ENCODE data around the gene BRINP1.

Gene BRINP1, protein sequence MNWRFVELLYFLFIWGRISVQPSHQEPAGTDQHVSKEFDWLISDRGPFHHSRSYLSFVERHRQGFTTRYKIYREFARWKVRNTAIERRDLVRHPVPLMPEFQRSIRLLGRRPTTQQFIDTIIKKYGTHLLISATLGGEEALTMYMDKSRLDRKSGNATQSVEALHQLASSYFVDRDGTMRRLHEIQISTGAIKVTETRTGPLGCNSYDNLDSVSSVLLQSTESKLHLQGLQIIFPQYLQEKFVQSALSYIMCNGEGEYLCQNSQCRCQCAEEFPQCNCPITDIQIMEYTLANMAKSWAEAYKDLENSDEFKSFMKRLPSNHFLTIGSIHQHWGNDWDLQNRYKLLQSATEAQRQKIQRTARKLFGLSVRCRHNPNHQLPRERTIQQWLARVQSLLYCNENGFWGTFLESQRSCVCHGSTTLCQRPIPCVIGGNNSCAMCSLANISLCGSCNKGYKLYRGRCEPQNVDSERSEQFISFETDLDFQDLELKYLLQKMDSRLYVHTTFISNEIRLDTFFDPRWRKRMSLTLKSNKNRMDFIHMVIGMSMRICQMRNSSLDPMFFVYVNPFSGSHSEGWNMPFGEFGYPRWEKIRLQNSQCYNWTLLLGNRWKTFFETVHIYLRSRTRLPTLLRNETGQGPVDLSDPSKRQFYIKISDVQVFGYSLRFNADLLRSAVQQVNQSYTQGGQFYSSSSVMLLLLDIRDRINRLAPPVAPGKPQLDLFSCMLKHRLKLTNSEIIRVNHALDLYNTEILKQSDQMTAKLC

DNA sequence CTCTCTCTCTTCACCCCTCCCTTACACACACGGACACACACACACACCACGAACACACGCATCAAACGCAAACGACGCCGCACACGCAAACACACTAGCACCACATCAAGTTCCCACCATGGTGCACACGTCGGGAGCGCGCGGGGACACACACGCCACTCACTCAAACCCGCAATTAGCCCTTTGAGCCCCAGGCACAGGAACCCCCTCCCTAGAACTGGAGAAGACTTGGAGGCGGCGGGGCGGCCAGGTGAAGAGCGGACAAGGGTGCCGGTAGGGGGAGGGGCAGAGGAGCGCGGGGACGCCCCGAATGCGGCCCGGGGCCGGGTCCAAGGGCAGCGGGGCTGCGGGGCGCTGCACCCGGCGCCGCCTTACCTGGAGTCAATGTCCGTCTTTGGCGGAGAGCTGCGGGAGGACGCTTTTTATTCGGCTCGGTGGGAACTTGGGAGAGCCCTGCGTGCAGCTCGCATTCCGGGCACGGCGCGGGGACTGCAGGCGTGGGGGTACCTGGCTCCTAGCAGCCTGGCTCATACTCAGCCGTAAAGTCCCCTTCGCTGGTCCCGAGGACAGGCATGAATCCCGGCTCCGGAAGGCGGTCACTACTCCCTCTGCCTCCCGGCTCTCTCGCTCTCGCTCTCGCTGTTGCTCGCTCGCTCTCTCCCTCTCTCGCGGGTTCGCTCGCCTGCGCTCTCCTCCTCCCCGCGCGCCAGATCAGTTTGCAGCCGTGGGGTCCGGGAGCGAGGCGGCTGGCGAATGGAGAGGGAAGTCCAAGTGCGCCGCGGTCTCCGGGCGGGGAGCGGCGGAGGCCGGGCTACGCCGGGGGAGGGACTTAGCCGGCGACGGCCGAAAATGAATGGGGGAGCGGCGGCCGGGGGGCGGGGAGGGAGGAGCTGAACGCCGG lies at the start of gene BRINP1:
TSS of gene BRINP1 (minus strand) at position 755 of the 901 bp plus-strand sequence. CDS start 56,080 bp downstream, outside the sequence.
- Histone ChIP-seq H3K9me3 (ENCODE audit: severe bottlenecking) (no peaks in the 10 kb centered on the region), H3K27me3 (ENCODE audit: insufficient read depth, poor library complexity, severe bottlenecking) (peaks cover 39% of the 10 kb centered on the region), H3K4me1 (ENCODE audit: insufficient read depth, poor library complexity, severe bottlenecking) (no peaks in the 10 kb centered on the region), H3K4me3 (ENCODE audit: severe bottlenecking) (peak within 1 kb of the TSS; percentile 24), H3K36me3 (ENCODE audit: low read depth) (no peaks in the 10 kb centered on the region), H3K27ac (ENCODE audit: poor library complexity, severe bottlenecking) (no peak within 1 kb of the TSS)
- TF ChIP-seq, protein P1, sequence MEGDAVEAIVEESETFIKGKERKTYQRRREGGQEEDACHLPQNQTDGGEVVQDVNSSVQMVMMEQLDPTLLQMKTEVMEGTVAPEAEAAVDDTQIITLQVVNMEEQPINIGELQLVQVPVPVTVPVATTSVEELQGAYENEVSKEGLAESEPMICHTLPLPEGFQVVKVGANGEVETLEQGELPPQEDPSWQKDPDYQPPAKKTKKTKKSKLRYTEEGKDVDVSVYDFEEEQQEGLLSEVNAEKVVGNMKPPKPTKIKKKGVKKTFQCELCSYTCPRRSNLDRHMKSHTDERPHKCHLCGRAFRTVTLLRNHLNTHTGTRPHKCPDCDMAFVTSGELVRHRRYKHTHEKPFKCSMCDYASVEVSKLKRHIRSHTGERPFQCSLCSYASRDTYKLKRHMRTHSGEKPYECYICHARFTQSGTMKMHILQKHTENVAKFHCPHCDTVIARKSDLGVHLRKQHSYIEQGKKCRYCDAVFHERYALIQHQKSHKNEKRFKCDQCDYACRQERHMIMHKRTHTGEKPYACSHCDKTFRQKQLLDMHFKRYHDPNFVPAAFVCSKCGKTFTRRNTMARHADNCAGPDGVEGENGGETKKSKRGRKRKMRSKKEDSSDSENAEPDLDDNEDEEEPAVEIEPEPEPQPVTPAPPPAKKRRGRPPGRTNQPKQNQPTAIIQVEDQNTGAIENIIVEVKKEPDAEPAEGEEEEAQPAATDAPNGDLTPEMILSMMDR (IDR thresholded peaks at IDR 0.05; ENCODE audit: poor library complexity, severe bottlenecking) = no peak
- DNase-seq (ENCODE audit: low spot score) (no peak), ATAC-seq (ENCODE audit: low read depth) (peak; percentile 75)

DNA sequence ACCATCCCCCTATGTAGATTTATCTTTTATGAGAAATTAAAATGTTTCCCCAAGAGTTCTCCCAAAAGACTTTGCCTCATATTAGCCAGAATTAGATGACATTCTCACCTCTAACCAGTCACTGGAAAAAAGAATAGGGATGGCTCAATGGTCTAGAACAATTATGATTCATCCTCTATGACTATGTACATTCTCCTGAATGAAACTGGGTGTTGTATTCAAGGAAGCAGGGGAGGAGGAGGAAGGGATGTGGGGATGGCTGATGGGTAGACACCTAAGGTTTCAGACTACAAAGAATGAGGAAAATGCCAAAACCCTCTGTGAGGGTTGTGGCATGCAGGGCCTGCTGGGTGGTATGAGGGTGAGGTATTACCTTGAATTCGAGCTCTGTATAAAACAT lies 49.5 kb upstream of the BRINP1 start:
- TF ChIP-seq, protein P1 (IDR thresholded peaks at IDR 0.05; ENCODE audit: poor library complexity, severe bottlenecking) = no peak
- H3K9me3 ChIP-seq (ENCODE audit: severe bottlenecking) = no peaks in the 10 kb centered on the region

DNA sequence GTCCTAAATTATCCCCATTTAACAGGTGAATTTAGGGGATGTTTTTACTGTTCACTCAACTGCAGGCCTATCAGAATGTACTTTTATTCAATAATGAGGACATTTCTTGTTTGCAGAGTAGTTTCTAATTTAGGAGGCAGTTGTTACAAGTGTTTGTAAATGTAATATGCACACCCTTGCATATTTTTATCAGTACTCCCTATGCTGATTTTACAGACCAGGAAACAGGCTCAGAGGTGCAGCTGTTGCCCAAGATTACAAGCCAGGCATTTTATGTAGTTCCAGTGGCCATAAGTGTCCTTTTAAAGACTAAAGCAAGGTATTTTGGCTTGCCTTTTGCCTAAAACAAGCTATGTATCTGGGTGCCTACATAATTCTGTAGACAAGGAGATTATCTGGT lies 47.6 kb upstream of the BRINP1 start:
- Histone ChIP-seq H3K9me3 (ENCODE audit: severe bottlenecking) (no peaks in the 10 kb centered on the region), H3K27ac (ENCODE audit: poor library complexity, severe bottlenecking) (no peak overlapping the region), H3K4me3 (ENCODE audit: severe bottlenecking) (no peak overlapping the region), H3K27me3 (ENCODE audit: insufficient read depth, poor library complexity, severe bottlenecking) (no peaks in the 10 kb centered on the region), H3K36me3 (ENCODE audit: low read depth) (no peaks in the 10 kb centered on the region), H3K4me1 (ENCODE audit: insufficient read depth, poor library complexity, severe bottlenecking) (no peaks in the 10 kb centered on the region)
- no peak for ATAC-seq (ENCODE audit: low read depth)
- no peak for DNase-seq (ENCODE audit: low spot score)
- TF ChIP-seq, protein P1 (IDR thresholded peaks at IDR 0.05; ENCODE audit: poor library complexity, severe bottlenecking) = no peak

More for the DNA sequence above, 49.5 kb upstream of the BRINP1 start:
- Histone ChIP-seq H3K36me3 (ENCODE audit: low read depth) (no peaks in the 10 kb centered on the region), H3K27me3 (ENCODE audit: insufficient read depth, poor library complexity, severe bottlenecking) (no peaks in the 10 kb centered on the region), H3K4me3 (ENCODE audit: severe bottlenecking) (no peak overlapping the region), H3K4me1 (ENCODE audit: insufficient read depth, poor library complexity, severe bottlenecking) (no peaks in the 10 kb centered on the region), H3K27ac (ENCODE audit: poor library complexity, severe bottlenecking) (no peak overlapping the region)
- peak; percentile 61; the same call in 1 of the 3 replicates for ATAC-seq (ENCODE audit: low read depth)
- DNase-seq (ENCODE audit: low spot score) = no peak

DNA sequence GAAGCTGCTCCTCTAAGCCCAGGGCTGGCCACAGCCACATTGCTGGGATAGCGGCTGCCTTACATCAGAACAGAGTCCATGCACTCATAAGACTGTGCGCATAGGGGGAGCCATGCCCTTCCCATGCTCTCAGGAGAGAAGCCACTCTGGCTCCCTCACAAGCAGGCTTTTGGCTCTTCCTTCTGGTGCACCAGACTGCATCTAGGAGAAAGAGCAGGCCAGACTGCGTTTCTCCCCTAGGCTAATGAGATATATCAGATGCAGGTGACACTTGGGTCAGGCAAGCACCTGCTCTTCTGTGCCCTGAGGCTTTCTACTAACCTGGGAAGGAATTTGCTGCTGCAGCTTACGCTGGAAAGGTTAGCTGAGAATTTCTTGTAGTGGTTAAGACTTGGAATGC lies 43.2 kb upstream of the BRINP1 start:
- ATAC-seq (ENCODE audit: low read depth) = peak; percentile 46
- no peak for DNase-seq (ENCODE audit: low spot score)
- Histone ChIP-seq H3K27me3 (ENCODE audit: insufficient read depth, poor library complexity, severe bottlenecking) (no peaks in the 10 kb centered on the region), H3K9me3 (ENCODE audit: severe bottlenecking) (no peaks in the 10 kb centered on the region), H3K36me3 (ENCODE audit: low read depth) (no peaks in the 10 kb centered on the region), H3K4me3 (ENCODE audit: severe bottlenecking) (no peak overlapping the region), H3K4me1 (ENCODE audit: insufficient read depth, poor library complexity, severe bottlenecking) (no peaks in the 10 kb centered on the region), H3K27ac (ENCODE audit: poor library complexity, severe bottlenecking) (no peak overlapping the region)
- TF ChIP-seq, protein P1 (IDR thresholded peaks at IDR 0.05; ENCODE audit: poor library complexity, severe bottlenecking) = no peak

Measured in RWPE2 (cell line).